NT2/D1 (cell line): Measurements from ENCODE around the gene PALM.

Experiments used
- YY1 ChIP-seq: IDR thresholded peaks from 2 replicates; pipeline ENCODE4 v1.6.1; 2011; ENCODE audit not compliant: insufficient read length, insufficient read depth
- ZNF274 ChIP-seq: IDR thresholded peaks from 2 replicates; pipeline ENCODE4 v1.6.1; 2011; ENCODE audit warnings: mild to moderate bottlenecking, low read depth, low read length

DNA sequence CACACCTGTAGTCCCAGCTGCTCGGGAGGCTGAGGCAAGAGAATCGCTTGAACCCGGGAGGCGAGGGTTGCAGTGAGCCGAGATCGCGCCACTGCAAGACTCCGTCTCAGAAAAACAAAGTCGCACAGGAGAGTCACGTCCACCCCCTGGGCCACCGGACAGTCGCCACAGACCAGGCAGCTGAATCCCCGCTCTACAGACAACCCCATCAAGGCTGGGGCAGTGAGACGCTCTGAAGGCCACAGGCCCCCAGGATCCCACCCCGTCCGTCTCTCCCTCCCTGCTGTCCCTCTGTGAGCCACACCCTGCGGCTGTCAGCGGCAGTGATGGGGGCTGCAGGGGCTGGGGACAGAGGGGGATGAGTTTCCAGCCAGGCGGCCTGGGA is 73.1 kb downstream of the PALM start:
- no peak for TF ChIP-seq ZNF274
- TF ChIP-seq YY1, result no peak
